NOMO-1 treated with dmso at 0.1 percent for 144 hours (cell line): Measurements from ENCODE around the gene VAMP5.
"Not testable (repeated sequence)": the region's sequence is repeated elsewhere in the genome, so short reads cannot be mapped to it uniquely, and the experiment has no call there.

Experiments used
- DNase-seq: peaks from one replicate; lab custom pipeline; 2025; ENCODE audit not compliant: unreplicated experiment; lab: John Stamatoyannopoulos, UW

The VAMP5 gene

GRCh38 chr2:85583667-85584353 lies 421 bp upstream of the VAMP5 start:
- DNase-seq: no peak

- DNase-seq: no peak
These were observed 888 bp downstream of the VAMP5 start for GRCh38 chr2:85584857-85585780.

DNA sequence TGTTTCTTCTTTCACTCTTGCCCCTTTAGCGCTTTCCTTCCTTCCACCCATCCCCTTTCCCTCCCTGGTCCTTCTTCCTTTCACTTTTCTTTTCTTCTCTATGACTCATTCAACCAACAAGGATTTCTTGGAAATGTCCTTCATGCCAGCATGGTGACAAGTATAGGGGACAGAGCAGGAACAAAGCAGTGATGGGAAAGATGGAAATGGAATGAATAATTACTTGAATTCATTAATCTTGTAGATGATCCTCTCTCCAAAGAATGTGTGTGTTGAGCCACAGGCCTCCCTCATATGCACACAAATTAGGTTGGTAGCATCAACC lies 1.5 kb downstream of the VAMP5 start:
- no peak for DNase-seq

GRCh38 chr2:85588236-85588635 lies 4.0 kb downstream of the VAMP5 start:
- no peak for DNase-seq

- DNase-seq: no peak
These were observed 4.4 kb downstream of the VAMP5 start for GRCh38 chr2:85588645-85589044.

DNA sequence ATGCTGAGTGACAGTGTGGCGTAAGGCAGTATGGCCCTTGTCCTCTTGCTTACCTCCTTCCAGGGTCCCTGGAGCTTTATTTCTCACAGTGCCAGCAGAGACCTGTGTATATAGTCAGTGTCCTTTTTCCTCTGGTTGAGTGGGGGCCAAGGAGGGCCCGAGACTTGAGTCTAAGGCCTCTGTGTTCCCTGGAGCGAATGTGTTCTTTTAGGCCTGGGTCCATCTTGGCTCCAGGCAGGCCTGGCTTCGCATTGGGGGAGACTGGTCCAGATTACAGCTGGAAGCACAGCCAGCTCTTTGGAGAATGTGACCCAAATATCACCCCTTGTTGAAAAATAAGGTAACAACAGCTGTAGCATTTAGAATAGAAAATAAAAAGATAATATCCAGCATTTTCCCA lies 5.0 kb downstream of the VAMP5 start:
- no peak for DNase-seq

DNA sequence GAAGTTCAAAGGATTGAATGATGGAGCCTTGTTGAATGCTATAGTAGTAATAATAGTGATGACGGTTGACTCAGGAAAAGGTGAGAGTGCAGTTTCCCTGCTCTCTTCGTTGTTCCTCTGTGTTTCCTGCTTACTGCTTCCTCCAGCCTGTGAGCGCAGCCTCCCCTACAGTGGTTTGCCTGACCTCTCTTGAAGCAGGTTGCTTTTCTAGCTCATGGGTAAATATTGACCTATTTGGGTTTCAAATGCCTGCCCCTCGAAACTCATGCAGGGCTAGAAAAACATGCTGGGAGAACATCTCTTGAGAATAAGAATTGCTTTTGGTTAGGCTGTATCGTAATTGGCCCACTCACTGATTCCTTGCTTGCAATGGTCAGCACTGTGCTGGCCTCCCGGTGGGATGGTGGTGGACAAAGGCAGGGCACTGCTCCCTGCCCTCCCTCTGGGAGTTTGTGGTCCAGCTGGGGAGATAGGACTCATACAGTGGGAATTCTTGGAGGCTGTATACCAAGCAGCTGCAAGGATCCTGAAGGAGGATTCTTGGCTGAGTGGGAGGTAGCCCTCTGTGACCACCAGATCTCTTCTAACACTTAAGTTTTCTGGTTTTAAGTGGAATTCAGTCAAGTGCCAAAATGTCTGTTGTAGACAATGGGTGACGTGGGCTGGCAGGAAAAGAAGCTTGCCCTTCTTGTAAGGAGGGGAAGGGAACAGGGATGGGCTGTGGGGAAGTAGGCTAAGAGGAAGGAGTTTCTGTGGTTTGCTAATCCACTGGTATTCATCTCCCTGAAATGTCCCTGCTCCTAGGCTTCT lies 6.0 kb downstream of the VAMP5 start:
- no peak for DNase-seq

DNA sequence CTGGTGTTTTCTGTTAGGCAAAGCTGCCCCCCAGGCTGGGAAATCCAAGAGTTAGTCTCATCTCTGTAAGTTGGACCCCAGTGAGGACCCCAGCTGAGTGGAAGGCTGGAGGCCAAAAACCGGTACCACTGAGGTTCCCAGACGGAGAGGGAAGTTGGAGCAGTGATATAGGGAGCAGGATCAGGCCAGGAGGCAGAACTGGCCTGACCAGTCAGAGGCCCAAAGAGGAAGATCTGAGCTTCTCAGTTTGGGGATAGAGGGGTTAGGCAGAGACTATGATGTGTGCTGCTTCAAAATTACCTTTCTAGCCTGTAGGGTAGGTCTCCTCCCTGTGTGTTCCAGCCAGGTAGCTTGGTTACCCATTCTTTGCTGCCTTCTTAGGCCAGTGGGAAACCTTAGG lies 6.7 kb downstream of the VAMP5 start:
- no peak for DNase-seq

DNA sequence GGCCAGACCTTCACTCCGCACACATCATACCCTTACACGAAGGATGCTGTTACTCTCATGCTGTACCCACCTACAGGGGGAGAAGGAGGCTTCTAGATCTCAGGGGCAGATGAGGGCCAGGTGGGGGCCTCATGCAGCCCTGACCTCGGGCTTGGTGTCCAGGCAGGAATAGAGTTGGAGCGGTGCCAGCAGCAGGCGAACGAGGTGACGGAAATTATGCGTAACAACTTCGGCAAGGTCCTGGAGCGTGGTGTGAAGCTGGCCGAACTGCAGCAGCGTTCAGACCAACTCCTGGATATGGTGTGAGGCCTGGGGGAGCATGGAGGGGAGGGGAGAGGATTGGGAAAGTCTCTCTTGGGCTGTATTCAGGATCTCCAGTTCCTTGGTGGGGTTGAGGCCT lies 7.3 kb downstream of the VAMP5 start:
- DNase-seq: no peak

GRCh38 chr2:85592299-85592698 lies 8.1 kb downstream of the VAMP5 start:
- not testable (repeated sequence) for DNase-seq

- DNase-seq: no peak
These were observed 8.8 kb downstream of the VAMP5 start for GRCh38 chr2:85593023-85593422.

- no peak for DNase-seq
These were observed 10.6 kb downstream of the VAMP5 start for GRCh38 chr2:85594715-85595300.

DNA sequence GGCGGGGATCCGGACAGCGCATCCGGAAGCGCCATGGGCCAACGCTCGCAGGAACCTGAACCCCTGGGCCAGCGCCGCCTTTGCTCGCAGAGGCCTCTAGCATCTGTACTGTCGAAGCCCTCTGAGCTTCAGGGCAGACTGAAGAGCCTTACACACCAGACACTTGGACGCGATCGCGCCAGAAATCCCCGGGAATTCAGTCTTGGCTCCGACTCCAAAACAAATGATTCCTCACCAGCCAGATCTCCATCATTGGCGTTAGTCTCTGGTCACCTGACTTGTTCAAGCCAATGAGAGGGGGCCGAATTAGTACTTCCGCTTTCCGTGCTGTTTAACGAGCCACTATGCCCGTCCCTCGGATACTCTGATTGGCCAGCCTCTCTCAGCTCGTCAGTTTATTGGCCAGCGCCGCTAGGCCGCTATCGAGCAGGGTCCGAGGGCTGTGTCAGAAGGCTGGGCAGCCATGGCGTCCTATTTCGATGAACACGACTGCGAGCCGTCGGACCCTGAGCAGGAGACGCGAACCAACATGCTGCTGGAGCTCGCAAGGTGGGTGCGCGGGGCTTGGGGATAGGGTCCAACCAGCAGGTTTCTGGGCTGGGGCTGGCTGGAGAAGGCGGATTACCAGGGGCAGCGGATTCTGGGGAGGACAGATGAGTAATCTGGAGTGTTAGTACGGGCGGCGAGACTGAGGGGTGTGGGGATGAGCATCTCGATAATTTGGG lies 11.2 kb downstream of the VAMP5 start, which contains the start of gene RNF181:
Gene RNF181 (plus strand): TSS at position 445 of the 725 bp plus-strand sequence. CDS start 19 bp downstream, at position 464.
- DNase-seq: peak; percentile 98

DNA sequence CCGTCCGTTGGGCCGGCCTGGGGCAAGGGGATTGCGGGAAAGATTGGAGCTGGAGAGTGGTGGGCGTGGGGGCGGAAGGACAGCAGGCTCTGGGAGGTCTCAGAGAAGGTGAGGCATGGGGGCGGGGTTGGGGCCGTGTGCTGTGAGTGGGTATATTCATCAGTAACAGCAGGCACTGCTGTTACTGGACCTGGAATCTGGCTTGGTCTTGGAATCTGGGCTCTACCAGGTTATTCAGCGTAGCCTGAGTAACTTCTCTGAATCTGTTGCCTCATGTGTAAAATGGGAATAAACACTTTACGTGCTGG lies 11.7 kb downstream of the VAMP5 start:
- DNase-seq: no peak

GRCh38 chr2:85596486-85597143 lies 12.4 kb downstream of the VAMP5 start:
- no peak for DNase-seq

GRCh38 chr2:85597241-85597640 lies 13.0 kb downstream of the VAMP5 start:
- no peak for DNase-seq

GRCh38 chr2:85598594-85599340 lies 14.5 kb downstream of the VAMP5 start:
- DNase-seq: no peak

DNA sequence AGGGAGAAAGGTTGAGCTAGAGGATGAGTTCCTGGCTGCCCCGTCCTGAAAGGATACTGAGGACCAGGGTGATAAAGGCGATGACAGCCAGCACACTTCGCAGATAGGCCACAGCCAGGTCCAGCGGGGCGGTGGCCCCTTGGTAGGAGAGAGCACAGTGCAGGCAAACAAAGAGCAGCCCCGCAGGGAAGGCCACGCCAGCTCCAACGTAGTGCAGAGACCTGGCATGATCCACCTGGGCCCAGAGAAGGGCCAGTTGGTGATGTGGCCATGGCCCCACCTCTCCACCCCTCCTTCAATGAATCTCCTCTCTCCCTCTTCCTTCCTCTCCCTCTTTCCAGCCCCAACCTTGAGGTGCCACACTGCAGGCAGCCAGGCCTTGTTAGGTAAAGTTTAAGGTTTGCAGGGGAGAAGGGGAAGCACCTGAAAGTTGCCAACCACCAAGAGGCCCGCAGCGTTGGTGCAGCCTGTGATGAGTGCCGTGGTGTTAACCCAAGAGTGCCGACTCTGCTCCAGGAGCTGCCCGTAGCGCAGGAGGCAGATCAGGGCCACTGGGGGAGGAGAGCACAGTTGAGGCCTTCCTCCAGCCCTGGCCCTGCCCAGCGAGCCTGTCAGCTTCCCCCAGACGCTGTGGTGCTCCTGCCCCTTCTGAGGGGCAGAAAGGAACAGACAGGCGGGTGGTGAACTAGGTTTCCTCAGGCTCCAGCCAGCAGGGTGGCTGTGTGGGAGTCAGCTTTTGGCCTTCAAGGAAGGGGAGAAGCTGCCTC lies 15.4 kb downstream of the VAMP5 start:
- DNase-seq: no peak

DNA sequence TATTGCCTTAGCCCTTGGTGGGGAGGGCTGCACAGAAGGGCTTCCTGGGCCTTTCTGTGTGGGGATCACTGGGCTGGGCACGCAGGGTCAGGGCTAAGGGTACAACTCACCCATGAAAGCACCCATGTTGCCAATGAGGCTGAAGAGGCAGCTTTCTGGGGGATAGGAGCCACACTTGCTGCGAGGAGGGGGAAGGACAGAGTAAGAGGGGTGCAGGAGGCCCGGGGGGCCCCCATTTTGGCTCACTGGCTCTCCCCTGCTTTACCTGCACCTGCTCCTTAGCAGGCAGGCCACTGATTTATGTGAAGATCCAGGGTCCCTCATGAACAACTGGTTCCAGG lies 16.0 kb downstream of the VAMP5 start:
- no peak for DNase-seq
